Peyer's patch (tissue), 4 donors: ENCODE data around the gene PLEKHN1.

Experiments used
- POLR2A ChIP-seq, 2 donors: fragments of 450-650 bp; IDR thresholded peaks; one replicate each; pipeline ENCODE4 v1.5.1; 2017; ENCODE audit warnings: antibody characterized with exemption in 2 of 2, mild to moderate bottlenecking in 2 of 2, moderate library complexity in 2 of 2
- TF ChIP-seq, protein P1 (sequence below), 6 experiments: fragments of 450-650 bp in 4 of 6; fragments of 200-600 bp in 2 of 6; sonication (generic) in 1 of 6; IDR thresholded peaks; one replicate each; pipeline ENCODE4 v1.5.1; 2017 to 2019; ENCODE audit warnings: antibody characterized with exemption in 6 of 6, mild to moderate bottlenecking in 3 of 6, moderate library complexity in 1 of 6

DNA sequence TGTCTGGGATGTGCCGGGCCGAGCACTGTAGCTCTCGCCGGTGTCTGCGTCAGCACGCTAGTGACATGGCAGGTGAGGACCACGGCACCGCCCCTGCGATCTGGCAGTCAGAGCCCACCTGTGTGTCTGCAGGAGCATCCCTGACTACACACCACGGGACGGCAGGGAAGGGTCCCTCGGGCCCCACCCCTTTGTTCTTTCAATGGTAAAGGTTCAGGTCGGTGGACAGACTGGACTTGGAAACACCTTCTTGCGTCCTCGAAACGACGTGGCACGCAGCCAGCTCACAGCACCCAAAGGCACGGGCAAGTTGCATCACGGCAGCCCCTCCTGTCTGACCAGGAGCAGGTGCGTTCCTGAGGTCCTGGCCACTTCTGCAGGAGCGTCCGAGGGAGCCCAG, 46.3 kb upstream of the PLEKHN1 start:
- no peak for TF ChIP-seq POLR2A (IDR thresholded peaks at IDR 0.05)
- TF ChIP-seq, protein P1, sequence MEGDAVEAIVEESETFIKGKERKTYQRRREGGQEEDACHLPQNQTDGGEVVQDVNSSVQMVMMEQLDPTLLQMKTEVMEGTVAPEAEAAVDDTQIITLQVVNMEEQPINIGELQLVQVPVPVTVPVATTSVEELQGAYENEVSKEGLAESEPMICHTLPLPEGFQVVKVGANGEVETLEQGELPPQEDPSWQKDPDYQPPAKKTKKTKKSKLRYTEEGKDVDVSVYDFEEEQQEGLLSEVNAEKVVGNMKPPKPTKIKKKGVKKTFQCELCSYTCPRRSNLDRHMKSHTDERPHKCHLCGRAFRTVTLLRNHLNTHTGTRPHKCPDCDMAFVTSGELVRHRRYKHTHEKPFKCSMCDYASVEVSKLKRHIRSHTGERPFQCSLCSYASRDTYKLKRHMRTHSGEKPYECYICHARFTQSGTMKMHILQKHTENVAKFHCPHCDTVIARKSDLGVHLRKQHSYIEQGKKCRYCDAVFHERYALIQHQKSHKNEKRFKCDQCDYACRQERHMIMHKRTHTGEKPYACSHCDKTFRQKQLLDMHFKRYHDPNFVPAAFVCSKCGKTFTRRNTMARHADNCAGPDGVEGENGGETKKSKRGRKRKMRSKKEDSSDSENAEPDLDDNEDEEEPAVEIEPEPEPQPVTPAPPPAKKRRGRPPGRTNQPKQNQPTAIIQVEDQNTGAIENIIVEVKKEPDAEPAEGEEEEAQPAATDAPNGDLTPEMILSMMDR (IDR thresholded peaks at IDR 0.05): no peak
